ENCODE data around the gene ZNF835.

- TF ChIP-seq MAX (IDR thresholded peaks at IDR 0.05) (no peak), EGR1 (IDR thresholded peaks at IDR 0.05) (no peak), YY1 (IDR thresholded peaks at IDR 0.05; ENCODE audit: low read depth) (no peak), CEBPB (IDR thresholded peaks at IDR 0.05) (no peak), CREB1 (IDR thresholded peaks at IDR 0.05; ENCODE audit: low read depth) (no peak), TCF12 (IDR thresholded peaks at IDR 0.05; ENCODE audit: low read depth) (no peak), NFIC (IDR thresholded peaks at IDR 0.05) (no peak), ZBTB7A (IDR thresholded peaks at IDR 0.05; ENCODE audit: low read depth) (no peak)
These were observed 36.3 kb upstream of the ZNF835 start for GRCh38 chr19:56707821-56708220.
